Hematopoietic multipotent progenitor cell treated with erythropoietin and hydrocortisone succinate and interleukin-3 and kit ligand, for 15 days (in vitro differentiated cells): ENCODE results near the gene PDLIM4.

ENCODE experiments used
- DNase-seq: peaks from one replicate; pipeline ENCODE4 v3.0.0-alpha.2; 2015; ENCODE audit warnings: low spot score

Gene PDLIM4

GRCh38 chr5:132267166-132267739, 9.8 kb downstream of the PDLIM4 start:
- no peak for DNase-seq

DNA sequence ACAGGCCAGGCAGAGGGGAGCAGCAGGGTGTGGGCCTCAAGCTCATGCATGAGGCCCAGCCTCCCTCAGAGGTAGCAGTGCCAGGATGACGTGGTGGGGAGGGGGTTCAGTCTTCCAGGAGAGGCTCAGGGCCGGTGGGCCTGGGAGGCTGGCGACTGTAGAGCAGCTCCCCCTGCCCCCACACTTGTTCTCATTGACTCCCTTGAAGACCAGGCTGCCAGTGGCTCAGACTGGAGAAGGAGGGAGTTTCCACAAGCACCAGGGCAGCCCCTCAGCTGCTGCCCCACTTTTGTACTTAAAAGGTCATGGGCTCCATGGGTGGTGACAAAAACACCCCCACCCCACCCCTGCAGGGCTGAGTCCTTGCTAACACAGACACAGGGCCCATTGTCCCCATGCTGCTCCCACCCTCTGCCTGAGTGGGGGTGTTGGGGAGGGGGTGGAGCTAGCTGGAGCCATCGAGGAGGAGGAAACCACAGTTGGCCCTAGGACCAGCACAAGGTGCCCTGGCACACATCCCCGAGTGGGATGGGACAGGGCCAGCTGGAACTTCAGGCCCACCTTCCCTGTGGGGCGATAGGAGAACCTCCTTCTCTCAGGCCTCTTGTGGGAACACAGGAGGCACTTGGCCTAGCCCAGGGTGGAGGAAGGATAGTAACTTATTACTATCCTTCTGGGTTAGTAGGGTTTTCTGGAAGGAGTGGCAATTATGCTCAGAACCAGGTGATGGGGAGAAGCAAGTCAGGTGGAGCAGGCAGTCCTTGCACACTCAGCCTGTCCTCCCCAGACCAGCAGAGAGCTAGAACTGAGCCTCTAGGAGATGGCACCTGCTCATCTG, 10.7 kb downstream of the PDLIM4 start:
- DNase-seq = no peak

DNA sequence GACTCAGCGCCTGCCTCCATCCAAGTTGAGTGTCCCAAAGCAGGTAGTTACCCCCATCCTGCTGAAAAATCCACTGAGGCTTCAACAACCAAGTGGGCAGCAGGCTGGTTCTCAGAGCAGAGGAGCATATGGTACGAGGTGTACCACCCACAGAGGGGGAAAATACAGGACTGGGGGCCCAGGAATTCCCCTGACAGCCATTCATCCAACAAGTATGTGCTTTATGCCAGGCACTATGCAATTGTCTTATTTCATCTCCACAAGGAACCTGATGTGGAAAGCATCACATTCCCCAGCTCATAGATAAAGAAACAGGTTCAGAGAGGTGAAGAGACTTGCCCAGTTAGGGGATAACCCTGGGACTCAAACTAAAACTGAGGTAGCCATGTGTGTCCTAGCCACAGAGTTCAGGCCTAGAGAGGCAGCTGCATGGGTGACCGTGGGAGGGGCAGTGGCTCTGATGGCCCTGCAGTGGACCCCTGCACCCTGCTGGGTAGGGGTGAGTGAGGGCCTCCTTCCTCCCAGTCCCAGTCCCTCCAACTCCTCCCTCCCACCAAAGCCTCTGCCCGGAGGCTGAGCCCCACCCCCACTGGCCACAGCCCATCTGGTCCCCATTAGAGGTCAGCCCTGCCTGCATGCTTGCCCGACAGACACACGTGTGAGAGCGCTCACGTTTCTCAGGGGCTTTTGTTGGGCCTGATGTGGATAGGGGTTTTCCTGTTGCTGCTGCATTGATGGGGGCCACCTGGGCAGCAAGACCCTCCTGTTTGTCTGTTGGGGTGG, 11.5 kb downstream of the PDLIM4 start:
- no peak for DNase-seq

DNA sequence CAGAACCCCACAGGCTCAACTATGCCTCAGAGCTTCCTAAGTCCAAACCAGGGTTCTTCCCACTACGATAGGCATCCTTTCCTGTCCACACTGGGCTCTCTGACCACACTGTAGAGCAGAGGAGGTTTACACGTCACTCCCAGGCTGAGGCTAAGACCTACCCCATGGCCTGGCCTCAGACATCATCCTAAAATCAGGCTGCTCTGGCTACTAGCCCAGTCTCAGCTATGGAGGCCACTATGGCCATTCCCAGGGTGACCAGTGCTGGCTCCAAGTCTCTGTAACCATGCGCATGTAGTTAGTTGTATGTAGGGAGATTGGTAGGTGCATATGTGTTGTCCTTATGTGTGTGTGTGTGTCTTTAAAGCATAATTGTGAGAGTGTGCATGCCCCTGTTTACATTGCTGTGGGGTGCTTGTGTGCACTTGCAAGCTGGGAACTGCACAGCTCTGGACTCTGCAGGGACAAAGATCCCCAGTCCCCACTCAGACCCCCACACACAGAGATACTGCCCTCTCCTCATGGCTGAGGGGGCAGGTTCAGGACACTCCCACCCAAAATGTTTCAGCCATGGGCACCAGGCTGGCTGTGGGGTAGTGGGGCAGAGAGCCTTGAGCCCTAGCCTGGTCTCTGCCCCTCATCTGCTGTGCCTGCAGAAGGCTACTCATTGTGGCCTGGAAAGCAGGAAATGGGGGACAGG, 12.3 kb downstream of the PDLIM4 start:
- no peak for DNase-seq

GRCh38 chr5:132270335-132270665, 12.8 kb downstream of the PDLIM4 start:
- no peak for DNase-seq

GRCh38 chr5:132270706-132271105, 13.2 kb downstream of the PDLIM4 start:
- DNase-seq = no peak

DNA sequence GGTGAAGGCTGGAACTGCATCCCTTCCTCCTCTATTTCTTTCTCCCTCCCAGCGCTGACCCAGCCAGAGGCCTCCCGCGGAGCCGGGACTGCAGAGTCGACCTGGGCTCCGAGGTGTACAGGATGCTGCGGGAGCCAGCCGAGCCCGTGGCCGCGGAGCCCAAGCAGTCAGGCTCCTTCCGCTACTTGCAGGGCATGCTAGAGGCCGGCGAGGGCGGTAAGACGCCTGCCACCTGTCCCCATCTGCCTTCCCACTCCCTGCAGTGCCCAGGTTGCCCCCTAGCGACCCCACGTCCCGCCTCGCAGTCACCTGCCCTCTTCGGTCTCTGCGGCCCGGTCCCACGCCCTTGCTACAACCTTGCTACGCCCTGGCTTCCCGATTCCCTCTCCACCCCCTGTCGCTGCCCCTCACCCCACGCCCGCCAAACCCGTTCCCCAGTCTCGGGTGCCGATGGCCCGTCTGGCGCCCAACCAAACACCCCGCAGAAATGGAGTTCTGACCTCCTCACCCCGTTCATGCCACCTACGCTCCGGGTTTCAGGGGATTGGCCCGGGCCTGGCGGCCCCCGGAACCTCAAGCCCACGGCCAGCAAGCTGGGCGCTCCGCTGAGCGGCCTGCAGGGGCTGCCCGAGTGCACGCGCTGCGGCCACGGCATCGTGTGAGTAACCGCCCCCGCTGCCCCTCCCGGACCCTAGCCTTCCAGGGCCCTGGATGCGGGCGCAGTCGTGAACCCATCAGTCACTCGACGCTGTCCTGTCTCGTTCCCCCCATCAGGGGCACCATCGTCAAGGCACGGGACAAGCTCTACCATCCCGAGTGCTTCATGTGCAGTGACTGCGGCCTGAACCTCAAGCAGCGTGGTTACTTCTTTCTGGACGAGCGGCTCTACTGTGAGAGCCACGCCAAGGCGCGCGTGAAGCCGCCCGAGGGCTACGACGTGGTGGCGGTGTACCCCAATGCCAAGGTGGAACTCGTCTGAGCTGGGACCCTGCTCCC, 14.1 kb downstream of the PDLIM4 start:
- DNase-seq = no peak

GRCh38 chr5:132272311-132273210, 15.1 kb downstream of the PDLIM4 start:
- peak; percentile 80 for DNase-seq

GRCh38 chr5:132273631-132274030, 16.1 kb downstream of the PDLIM4 start:
- DNase-seq = no peak

DNA sequence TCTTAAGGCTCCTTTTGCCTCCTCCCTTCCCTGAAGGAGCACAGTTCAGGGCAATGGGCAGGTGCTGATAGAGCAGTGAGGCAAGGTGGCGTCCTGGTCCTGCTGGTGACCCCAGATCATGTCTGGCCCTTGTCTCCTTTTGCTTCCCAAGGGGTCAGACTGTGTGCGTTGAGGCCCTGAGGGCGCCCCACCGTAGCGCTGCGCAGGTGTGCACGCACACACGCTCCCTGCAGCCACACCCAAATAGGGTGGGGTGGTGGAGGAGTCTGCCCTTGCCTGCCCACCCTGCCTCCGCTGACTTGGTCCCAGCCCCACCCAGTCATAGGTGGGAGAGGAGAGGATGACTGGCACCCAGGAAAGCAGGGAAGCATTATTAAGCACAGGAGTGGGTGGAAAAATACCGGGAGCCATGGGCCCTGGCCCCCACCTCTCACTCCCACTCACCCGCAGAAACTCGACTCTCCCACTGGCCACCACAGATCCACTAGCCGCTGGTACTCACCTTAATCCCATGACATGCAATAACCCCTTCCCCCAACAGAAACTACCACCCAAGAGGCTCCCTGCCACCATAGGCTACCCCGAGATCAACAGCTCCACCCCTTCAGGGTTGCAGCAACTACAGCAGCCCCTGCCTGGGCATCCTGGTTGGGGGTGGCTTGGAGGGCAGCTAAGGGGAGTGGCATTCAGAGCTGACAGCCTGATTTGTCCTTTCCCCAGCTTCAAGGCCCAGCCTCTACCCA, 16.7 kb downstream of the PDLIM4 start:
- no peak for DNase-seq

- no peak for DNase-seq
These were observed 18.1 kb downstream of the PDLIM4 start for GRCh38 chr5:132275367-132276220.

GRCh38 chr5:132277256-132277655, 19.8 kb downstream of the PDLIM4 start:
- DNase-seq = no peak

DNA sequence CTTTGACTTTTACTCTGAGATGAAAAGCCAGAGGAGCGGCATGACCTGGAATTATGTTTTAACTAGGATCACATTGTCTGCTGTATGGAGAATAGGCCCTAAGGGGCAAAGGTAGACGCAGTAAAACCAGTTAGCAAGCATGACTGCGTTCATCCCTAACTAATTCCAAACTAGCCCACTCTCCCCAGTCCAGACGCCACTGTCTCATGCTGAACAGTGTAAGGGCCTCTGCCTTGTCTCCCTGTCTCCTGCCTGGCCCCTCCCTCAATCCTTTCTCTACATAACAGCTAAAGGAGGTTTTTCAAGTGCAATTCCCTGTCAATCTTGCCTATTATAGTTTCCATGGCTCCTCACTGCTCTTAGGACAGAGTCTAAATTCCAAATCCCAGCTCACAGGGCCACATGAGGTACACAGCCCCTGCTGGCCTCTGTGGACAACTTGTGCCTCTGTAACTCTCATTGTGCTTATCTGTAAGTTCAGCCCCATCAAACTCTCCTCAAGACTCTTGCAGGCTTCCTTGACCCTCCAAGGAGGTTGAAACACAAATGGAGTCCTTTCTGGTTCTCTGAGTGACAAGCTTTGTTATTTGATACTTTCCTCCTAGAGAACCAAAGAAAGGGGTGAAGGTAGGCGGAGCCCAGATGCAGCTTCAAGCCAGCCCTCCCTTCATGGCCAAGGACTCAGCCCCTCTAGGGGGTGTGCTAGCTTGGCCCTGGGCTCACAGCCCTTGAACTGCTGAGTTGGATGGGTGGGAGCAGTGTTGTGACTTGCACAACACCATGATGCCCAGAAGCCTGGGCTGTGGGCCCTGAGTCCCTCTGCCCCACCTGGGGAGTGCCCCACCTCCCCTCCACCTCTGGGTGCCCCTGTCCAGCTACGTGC, 20.7 kb downstream of the PDLIM4 start:
- no peak for DNase-seq

- no peak for DNase-seq
These were observed 22.3 kb downstream of the PDLIM4 start for GRCh38 chr5:132279801-132280200.

DNA sequence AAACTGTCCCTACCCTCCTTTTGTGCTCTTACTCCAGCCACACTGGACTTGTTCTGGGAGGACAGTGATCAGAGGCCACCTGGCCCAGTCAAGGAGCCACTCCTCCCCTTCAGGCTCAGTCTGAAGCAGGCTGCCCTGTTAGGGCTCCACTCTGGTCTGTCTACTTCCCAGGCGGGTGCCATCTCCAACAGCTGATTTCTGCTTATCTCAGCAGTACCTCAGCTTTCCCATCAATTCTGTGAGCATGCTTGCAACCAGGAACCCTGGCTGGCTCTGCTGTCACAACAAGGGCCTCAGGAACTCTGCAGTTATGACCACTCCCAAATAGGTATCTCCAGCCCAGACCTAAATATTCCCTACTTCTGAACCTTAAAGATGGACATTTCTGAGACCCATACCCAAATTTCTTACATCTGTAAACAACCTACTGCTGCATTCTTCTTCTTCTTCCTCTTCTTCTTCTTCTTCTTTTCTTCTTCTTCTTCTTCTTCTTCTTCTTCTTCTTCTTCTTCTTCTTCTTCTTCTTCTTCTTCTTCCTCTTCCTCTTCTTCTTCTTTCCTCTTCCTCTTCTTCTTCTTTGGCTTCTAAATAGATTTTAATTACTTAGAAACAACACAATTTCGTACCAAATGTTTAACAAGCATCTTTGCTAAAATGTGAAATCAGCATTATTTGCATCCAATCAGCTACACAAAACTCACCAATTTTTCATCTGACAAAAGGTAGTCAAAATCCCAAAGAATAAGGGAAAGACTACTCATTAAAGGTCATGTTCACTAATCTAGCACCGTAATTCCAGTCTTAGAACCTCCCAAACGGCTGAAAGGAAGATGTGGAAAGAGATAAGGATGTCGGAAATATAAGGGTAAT, 23.1 kb downstream of the PDLIM4 start:
- no peak for DNase-seq

DNA sequence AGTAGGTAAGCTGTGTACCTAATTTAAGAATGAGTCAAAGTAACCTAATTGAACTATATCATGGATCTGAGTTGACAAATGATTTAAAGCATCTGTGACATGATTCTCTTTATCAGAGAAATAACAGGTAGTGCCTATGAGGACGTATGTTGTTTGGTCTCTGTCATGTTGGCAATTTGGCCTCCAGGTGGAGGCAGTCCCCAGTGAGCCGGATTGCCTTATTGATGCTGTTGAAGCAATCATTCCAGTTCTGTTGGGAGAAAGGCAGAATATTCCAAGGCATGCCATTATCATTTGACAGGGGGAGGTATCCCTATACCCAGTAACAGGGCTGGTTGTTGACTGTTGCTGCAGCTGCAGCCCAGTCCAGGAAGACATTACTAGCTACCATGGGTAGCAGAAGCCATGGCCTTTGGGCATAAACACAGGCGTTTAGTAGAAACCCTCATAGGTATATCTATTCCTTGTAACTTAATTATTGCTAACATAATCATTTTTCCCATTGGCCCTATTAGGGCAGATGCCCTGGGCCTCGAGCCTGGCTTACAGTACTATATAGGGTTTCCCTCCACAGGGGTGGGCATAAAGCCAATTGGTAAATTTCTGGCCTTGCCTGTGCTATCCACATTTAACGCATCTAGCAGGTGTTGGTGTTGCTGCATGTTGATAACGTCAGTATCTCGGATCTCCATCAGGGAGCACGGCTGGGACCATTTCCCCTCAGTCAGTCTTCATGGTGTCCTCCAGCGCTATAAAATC, 24.5 kb downstream of the PDLIM4 start:
- peak; percentile 30 for DNase-seq
